ENCODE measurements around the gene PLCD1. TPM values are rescaled to one million over a fixed set of nuclear protein-coding genes. Genes with fewer than 3 reads are reported as not detected.
A peak's percentile ranks its signal among the peaks of the same experiment; 100 is the strongest.

The PLCD1 gene
- polyA plus RNA-seq, 6 donors from 2014 or later = 1.9 to 4.1 (median 2.6) TPM; not detected in 1

GRCh38 chr3:37964716-37965115 lies 64.7 kb downstream of the PLCD1 start:
- DNase-seq (no peak), ATAC-seq (ENCODE audit: low read depth in 2 of 2) (no peak)
- Mint-ChIP-seq H3K27ac (no peak overlapping the region), H3K36me3 (no peaks in the 10 kb centered on the region), H3K27me3 (peaks cover 0 to 5% (median 0%) of the 10 kb centered on the region in 3 donors), H3K4me1 (no peaks in the 10 kb centered on the region), H3K4me3 (no peak overlapping the region), H3K9me3 (no peaks in the 10 kb centered on the region)

GRCh38 chr3:37964146-37964545 lies 65.3 kb downstream of the PLCD1 start:
- no peak for ATAC-seq (ENCODE audit: low read depth in 2 of 2)

GRCh38 chr3:37963635-37964034 lies 65.8 kb downstream of the PLCD1 start:
- DNase-seq = no peak
- Mint-ChIP-seq H3K36me3 (no peaks in the 10 kb centered on the region), H3K4me3 (no peak overlapping the region), H3K27me3 (peaks cover 0 to 4% (median 0%) of the 10 kb centered on the region in 3 donors), H3K4me1 (no peaks in the 10 kb centered on the region), H3K27ac (no peak overlapping the region), H3K9me3 (no peaks in the 10 kb centered on the region)
- no peak for ATAC-seq (ENCODE audit: low read depth in 2 of 2)

More at GRCh38 chr3:37964146-37964545, 65.3 kb downstream of the PLCD1 start:
- no peaks in the 10 kb centered on the region for H3K36me3 Mint-ChIP-seq
- no peak overlapping the region for H3K27ac Mint-ChIP-seq
- DNase-seq = no peak
- H3K4me1 Mint-ChIP-seq = no peaks in the 10 kb centered on the region
- H3K27me3 Mint-ChIP-seq = peaks cover 0 to 5% (median 0%) of the 10 kb centered on the region in 3 donors
- H3K9me3 Mint-ChIP-seq = no peaks in the 10 kb centered on the region
- H3K4me3 Mint-ChIP-seq = no peak overlapping the region

- H3K27ac Mint-ChIP-seq = no peak overlapping the region
- no peak for DNase-seq
- no peaks in the 10 kb centered on the region for H3K27me3 Mint-ChIP-seq
- H3K4me3 Mint-ChIP-seq = no peak overlapping the region
- no peaks in the 10 kb centered on the region for H3K36me3 Mint-ChIP-seq
- H3K9me3 Mint-ChIP-seq = no peaks in the 10 kb centered on the region
- ATAC-seq (ENCODE audit: low read depth in 2 of 2) = no peak
- H3K4me1 Mint-ChIP-seq = no peaks in the 10 kb centered on the region
Measured at GRCh38 chr3:37963016-37963415, 66.4 kb downstream of the PLCD1 start.

- Mint-ChIP-seq H3K4me1 (peaks cover 8 to 11% (median 11%) of the 10 kb centered on the region in 3 donors), H3K27ac (no peak overlapping the region), H3K9me3 (no peaks in the 10 kb centered on the region), H3K27me3 (no peaks in the 10 kb centered on the region), H3K36me3 (no peaks in the 10 kb centered on the region), H3K4me3 (no peak overlapping the region)
- DNase-seq (no peak), ATAC-seq (ENCODE audit: low read depth in 2 of 2) (no peak)
Measured at GRCh38 chr3:37961622-37962431, 67.6 kb downstream of the PLCD1 start.

GRCh38 chr3:37957539-37957936 lies 71.9 kb downstream of the PLCD1 start:
- DNase-seq (no peak), ATAC-seq (ENCODE audit: low read depth in 2 of 2) (no peak)
- no peaks in the 10 kb centered on the region for H3K36me3 Mint-ChIP-seq
- H3K4me3 Mint-ChIP-seq = peak overlapping the region in 6 of 8 donors; percentile 46 to 79 (median 64)
- peaks cover 13 to 31% (median 26%) of the 10 kb centered on the region in 3 donors for H3K4me1 Mint-ChIP-seq
- H3K9me3 Mint-ChIP-seq = no peaks in the 10 kb centered on the region
- H3K27me3 Mint-ChIP-seq = no peaks in the 10 kb centered on the region
- peak overlapping the region; percentile 74 to 96 (median 88) for H3K27ac Mint-ChIP-seq

Other genes with a start within 250 kb of the PLCD1 start
- under 1 TPM in 3 of 6 donors, not detected in 3; 0.15 to 0.70 (median 0.31) TPM for gene CTDSPL, start 167.8 kb downstream of the PLCD1 start, polyA plus RNA-seq (ENCODE audit: low read depth in 6 of 6)
- 10 to 100 TPM in 4 of 6 donors, 1 to 10 TPM in 2; 8.4 to 17.8 (median 11.8) TPM for gene VILL, start 38.9 kb downstream of the PLCD1 start, polyA plus RNA-seq (ENCODE audit: low read depth in 6 of 6)
- gene DLEC1, start 9.6 kb upstream of the PLCD1 start, polyA plus RNA-seq (ENCODE audit: low read depth in 6 of 6) = under 1 TPM in 4 of 6 donors, not detected in 2; 0.09 to 0.50 (median 0.30) TPM
- 10 to 100 TPM; 44.3 to 62.4 (median 52.0) TPM for gene ACAA1, start 107.5 kb upstream of the PLCD1 start, polyA plus RNA-seq (ENCODE audit: low read depth in 6 of 6)
- 100 to 1,000 TPM in 3 of 6 donors, 10 to 100 TPM in 3; 82.4 to 136 (median 102) TPM for gene MYD88, start 109.0 kb upstream of the PLCD1 start, polyA plus RNA-seq (ENCODE audit: low read depth in 6 of 6)
- gene OXSR1, start 135.9 kb upstream of the PLCD1 start, polyA plus RNA-seq (ENCODE audit: low read depth in 6 of 6) = 10 to 100 TPM in 5 of 6 donors, 1 to 10 TPM in 1; 7.8 to 15.5 (median 13.8) TPM
- gene SLC22A13, start 236.2 kb upstream of the PLCD1 start, polyA plus RNA-seq (ENCODE audit: low read depth in 6 of 6) = under 1 TPM in 2 of 6 donors, not detected in 4; 0.29 to 0.36 TPM